ENCODE measurements around the gene HCFC1.

DNA sequence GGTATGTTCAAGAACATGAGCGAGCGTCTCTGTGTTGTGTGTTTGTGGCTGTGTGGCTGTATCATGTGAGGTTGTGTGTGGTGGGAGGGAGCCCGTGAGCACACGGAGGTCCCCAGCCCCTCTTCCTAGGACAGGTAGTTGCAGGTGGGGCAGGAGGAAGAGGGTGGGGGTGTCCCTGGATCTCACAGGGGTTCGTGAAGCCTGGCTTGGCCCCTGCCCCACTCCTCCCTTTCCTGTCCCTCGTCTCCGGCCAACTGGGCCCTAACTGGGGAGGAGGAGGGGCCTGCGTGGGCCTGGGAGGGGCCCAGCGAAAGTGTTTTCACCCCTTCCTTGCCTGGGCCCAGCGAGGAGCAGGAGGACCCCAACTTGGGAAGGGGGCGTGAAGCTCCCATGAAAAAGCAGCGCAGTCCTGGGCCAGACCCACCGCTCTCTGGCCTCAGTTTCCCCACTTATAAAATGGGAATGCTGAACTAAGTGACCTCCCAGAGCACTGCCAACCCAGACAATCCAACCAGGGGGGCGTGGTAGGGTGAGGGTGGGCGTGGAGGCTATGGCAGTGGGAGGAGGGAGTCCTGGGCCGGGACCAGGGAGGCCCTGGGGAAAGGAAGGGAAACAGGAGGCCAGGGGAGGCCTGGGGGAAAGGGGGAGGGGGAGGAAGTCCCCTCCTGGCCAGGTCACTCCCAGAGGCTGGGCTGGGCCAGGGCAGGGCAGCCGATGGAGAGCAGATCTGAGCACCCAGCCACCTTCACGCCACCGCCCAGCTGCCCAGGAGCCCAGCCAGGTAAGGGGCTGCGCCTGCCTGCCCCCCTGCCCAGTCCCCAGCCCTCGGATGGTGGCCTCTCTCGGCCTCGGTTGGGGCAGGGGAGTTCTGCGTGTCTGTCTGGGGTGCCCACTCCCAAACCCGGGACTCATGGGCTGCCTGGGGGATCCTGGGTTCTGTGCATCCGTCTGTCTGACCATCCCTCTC is 67.3 kb downstream of the HCFC1 start, which contains the start of gene AVPR2:
- TF ChIP-seq CTCF (conservative IDR thresholded peaks at IDR 0.05; ENCODE audit: low read depth, low read length), result no peak
- TF ChIP-seq EZH2 (IDR thresholded peaks at IDR 0.05; ENCODE audit: borderline replicate concordance, low read depth, low read length, poor library complexity, severe bottlenecking), result no peak
